K562 (cell line): ENCODE measurements around the gene CACYBP. TPM values are rescaled to one million over a fixed set of nuclear protein-coding genes. Genes with fewer than 3 reads are reported as not detected.

ENCODE experiments used
- CBX8 ChIP-seq: fragments of 200-600 bp; sonication (generic); IDR thresholded peaks from 2 replicates; pipeline ENCODE4 v1.6.1; 2012; ENCODE audit warnings: borderline replicate concordance, mixed run types, low read depth, mild to moderate bottlenecking, moderate library complexity, mixed read lengths, low read length, control low read depth, inconsistent platforms; ENCODE audit not compliant: poor library complexity, severe bottlenecking; ENCODE audit errors: extremely low read depth
- CHD1 ChIP-seq: fragments of 200-600 bp; sonication (generic); IDR thresholded peaks from one replicate; pipeline ENCODE4 v1.6.1; 2012; ENCODE audit warnings: mild to moderate bottlenecking, moderate library complexity, low read length, inconsistent platforms
- SMARCB1 ChIP-seq: IDR thresholded peaks from 2 replicates; pipeline ENCODE4 v1.6.1; 2011; ENCODE audit warnings: improper control_type of control experiment, low read depth; ENCODE audit not compliant: insufficient read length
- TRIM24 ChIP-seq, 2 experiments: fragments of 450-650 bp; IDR thresholded peaks; 2 replicates each; pipeline ENCODE4 v1.6.1; 2016
- ZNF140 ChIP-seq: fragments of 250-450 bp; sonication (Bioruptor Pico); IDR thresholded peaks from 2 replicates; pipeline ENCODE4 v1.8.0; 2021; ENCODE audit warnings: moderate library complexity, mild to moderate bottlenecking, inconsistent platforms
- ZNF583 ChIP-seq: fragments of 250-450 bp; sonication (Bioruptor Pico); IDR thresholded peaks from 2 replicates; pipeline ENCODE4 v1.4.0; 2020
- ZNF639 ChIP-seq, 2 experiments: fragments of 200-800 bp in 1 of 2; sonication (Bioruptor generic) in 1 of 2; sonication (generic) in 1 of 2; formaldehyde crosslinking in 1 of 2; IDR thresholded peaks in 1 of 2; conservative IDR thresholded peaks in 1 of 2; 2 replicates each; pipeline versions ENCODE4 v1.5.0 to v1.6.1; 2016 to 2020; ENCODE audit warnings: missing compliant biosample characterization in 1 of 2, missing genetic modification characterization in 1 of 2, missing genetic modification reagents in 1 of 2
- polyA plus RNA-seq, 8 experiments: library from polyadenylated mRNA; depleted of rRNA in 4 of 8; stranded (reverse) in 5 of 8; unstranded in 3 of 8; fragments of >200 nt; fragmentation: Nextera tagmentation in 2 of 8; fragmentation: Illumina TruSeq in 1 of 8; extraction: Ambion mirVana in 2 of 8; extraction: Trizol in 1 of 8; gene quantifications; 2 replicates each; pipeline versions ENCODE4 v1.2.1 to v1.2.3, GENCODE V29; 2011 to 2014; ENCODE audit warnings: inconsistent platforms in 1 of 8, missing spikeins in 1 of 8
- total RNA-seq, 7 experiments: library from RNA; depleted of rRNA in 6 of 7; stranded (reverse); fragments of >200 nt in 6 of 7; fragmentation: Illumina TruSeq in 2 of 7; extraction: Trizol in 2 of 7; gene quantifications; 2 replicates each; pipeline versions ENCODE4 v1.2.1 to v1.2.3, GENCODE V29; 2011 to 2021; ENCODE audit warnings: low replicate concordance in 1 of 7
- TF ChIP-seq, protein P1 (sequence below): fragments of 450-650 bp; IDR thresholded peaks from 2 replicates; pipeline ENCODE4 v1.6.1; 2016; ENCODE audit warnings: mild to moderate bottlenecking, moderate library complexity
- TF ChIP-seq, protein P2 (sequence below), 2 experiments: IDR thresholded peaks; 2 replicates each; pipeline ENCODE4 v1.6.1; 2011; ENCODE audit warnings: borderline replicate concordance in 1 of 2, control low read depth in 1 of 2, low read depth in 1 of 2, low read length in 1 of 2, mild to moderate bottlenecking in 1 of 2, mixed read lengths in 1 of 2, moderate library complexity in 1 of 2; ENCODE audit not compliant: insufficient read depth in 1 of 2, insufficient read length in 1 of 2, poor library complexity in 1 of 2, severe bottlenecking in 1 of 2; ENCODE audit errors: extremely low read depth in 1 of 2

Gene CACYBP
- total and polyA plus RNA-seq, 9 of the 15 experiments (the other 6 are each of a cell fraction or from before 2014, with no cell fraction given) = 147 to 1,576 (median 488) TPM

- TF ChIP-seq, protein P1, sequence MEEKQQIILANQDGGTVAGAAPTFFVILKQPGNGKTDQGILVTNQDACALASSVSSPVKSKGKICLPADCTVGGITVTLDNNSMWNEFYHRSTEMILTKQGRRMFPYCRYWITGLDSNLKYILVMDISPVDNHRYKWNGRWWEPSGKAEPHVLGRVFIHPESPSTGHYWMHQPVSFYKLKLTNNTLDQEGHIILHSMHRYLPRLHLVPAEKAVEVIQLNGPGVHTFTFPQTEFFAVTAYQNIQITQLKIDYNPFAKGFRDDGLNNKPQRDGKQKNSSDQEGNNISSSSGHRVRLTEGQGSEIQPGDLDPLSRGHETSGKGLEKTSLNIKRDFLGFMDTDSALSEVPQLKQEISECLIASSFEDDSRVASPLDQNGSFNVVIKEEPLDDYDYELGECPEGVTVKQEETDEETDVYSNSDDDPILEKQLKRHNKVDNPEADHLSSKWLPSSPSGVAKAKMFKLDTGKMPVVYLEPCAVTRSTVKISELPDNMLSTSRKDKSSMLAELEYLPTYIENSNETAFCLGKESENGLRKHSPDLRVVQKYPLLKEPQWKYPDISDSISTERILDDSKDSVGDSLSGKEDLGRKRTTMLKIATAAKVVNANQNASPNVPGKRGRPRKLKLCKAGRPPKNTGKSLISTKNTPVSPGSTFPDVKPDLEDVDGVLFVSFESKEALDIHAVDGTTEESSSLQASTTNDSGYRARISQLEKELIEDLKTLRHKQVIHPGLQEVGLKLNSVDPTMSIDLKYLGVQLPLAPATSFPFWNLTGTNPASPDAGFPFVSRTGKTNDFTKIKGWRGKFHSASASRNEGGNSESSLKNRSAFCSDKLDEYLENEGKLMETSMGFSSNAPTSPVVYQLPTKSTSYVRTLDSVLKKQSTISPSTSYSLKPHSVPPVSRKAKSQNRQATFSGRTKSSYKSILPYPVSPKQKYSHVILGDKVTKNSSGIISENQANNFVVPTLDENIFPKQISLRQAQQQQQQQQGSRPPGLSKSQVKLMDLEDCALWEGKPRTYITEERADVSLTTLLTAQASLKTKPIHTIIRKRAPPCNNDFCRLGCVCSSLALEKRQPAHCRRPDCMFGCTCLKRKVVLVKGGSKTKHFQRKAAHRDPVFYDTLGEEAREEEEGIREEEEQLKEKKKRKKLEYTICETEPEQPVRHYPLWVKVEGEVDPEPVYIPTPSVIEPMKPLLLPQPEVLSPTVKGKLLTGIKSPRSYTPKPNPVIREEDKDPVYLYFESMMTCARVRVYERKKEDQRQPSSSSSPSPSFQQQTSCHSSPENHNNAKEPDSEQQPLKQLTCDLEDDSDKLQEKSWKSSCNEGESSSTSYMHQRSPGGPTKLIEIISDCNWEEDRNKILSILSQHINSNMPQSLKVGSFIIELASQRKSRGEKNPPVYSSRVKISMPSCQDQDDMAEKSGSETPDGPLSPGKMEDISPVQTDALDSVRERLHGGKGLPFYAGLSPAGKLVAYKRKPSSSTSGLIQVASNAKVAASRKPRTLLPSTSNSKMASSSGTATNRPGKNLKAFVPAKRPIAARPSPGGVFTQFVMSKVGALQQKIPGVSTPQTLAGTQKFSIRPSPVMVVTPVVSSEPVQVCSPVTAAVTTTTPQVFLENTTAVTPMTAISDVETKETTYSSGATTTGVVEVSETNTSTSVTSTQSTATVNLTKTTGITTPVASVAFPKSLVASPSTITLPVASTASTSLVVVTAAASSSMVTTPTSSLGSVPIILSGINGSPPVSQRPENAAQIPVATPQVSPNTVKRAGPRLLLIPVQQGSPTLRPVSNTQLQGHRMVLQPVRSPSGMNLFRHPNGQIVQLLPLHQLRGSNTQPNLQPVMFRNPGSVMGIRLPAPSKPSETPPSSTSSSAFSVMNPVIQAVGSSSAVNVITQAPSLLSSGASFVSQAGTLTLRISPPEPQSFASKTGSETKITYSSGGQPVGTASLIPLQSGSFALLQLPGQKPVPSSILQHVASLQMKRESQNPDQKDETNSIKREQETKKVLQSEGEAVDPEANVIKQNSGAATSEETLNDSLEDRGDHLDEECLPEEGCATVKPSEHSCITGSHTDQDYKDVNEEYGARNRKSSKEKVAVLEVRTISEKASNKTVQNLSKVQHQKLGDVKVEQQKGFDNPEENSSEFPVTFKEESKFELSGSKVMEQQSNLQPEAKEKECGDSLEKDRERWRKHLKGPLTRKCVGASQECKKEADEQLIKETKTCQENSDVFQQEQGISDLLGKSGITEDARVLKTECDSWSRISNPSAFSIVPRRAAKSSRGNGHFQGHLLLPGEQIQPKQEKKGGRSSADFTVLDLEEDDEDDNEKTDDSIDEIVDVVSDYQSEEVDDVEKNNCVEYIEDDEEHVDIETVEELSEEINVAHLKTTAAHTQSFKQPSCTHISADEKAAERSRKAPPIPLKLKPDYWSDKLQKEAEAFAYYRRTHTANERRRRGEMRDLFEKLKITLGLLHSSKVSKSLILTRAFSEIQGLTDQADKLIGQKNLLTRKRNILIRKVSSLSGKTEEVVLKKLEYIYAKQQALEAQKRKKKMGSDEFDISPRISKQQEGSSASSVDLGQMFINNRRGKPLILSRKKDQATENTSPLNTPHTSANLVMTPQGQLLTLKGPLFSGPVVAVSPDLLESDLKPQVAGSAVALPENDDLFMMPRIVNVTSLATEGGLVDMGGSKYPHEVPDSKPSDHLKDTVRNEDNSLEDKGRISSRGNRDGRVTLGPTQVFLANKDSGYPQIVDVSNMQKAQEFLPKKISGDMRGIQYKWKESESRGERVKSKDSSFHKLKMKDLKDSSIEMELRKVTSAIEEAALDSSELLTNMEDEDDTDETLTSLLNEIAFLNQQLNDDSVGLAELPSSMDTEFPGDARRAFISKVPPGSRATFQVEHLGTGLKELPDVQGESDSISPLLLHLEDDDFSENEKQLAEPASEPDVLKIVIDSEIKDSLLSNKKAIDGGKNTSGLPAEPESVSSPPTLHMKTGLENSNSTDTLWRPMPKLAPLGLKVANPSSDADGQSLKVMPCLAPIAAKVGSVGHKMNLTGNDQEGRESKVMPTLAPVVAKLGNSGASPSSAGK = no peak
- TF ChIP-seq ZNF140 (CRISPR knock-in tag) (no peak), ZNF639 (CRISPR knock-in tag; conservative IDR thresholded peaks at IDR 0.05 in 1 of 2, IDR thresholded peaks at IDR 0.05 in 1 of 2) (0 out of 4 replicates have a peak, but pooled peaks of 1 of the 2 experiments have one; percentile 17), CHD1 (no peak), CBX8 (no peak), SMARCB1 (no peak), ZNF583 (no peak), TRIM24 (IDR thresholded peaks at IDR 0.05) (peak; percentile 15 to 49; a peak in 3 of 4 replicates)
- TF ChIP-seq, protein P2, sequence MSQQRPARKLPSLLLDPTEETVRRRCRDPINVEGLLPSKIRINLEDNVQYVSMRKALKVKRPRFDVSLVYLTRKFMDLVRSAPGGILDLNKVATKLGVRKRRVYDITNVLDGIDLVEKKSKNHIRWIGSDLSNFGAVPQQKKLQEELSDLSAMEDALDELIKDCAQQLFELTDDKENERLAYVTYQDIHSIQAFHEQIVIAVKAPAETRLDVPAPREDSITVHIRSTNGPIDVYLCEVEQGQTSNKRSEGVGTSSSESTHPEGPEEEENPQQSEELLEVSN (IDR thresholded peaks at IDR 0.05; ENCODE audit: borderline replicate concordance in 1 of 2, extremely low read depth in 1 of 2, insufficient read depth in 1 of 2, insufficient read length in 1 of 2, low read depth in 1 of 2, low read length in 1 of 2, poor library complexity in 1 of 2, severe bottlenecking in 1 of 2) = no peak
These were observed 35.3 kb upstream of the CACYBP start (continued) for GRCh38 chr1:174964261-174964971.
